Endometrial microvascular endothelial cells (primary cell): ENCODE data around the gene TIGD4. TPM values are rescaled to one million over a fixed set of nuclear protein-coding genes. Genes with fewer than 3 reads are reported as not detected.

Source experiments
- in situ Hi-C: cut with HindIII; loops from 2 replicates; pipeline ENCODE4 v1.10.0; 2017; ENCODE audit warnings: low sequenced_read_pairs, low pct_unique_long_range_greater_than_20kb; ENCODE audit errors: inconsistent ontology term
- total RNA-seq: library from RNA; depleted of rRNA; stranded (reverse); fragments of >200 nt; gene quantifications from one replicate; pipeline ENCODE4 v1.2.3, GENCODE V29; 2015; ENCODE audit errors: inconsistent ontology term

TIGD4 gene
- total RNA-seq, 1 donor from 2014 or later, result not detected

GRCh38 chr4:152734015-152734698 lies 45.4 kb downstream of the TIGD4 start:
- in situ Hi-C loops, result no loop called here

DNA sequence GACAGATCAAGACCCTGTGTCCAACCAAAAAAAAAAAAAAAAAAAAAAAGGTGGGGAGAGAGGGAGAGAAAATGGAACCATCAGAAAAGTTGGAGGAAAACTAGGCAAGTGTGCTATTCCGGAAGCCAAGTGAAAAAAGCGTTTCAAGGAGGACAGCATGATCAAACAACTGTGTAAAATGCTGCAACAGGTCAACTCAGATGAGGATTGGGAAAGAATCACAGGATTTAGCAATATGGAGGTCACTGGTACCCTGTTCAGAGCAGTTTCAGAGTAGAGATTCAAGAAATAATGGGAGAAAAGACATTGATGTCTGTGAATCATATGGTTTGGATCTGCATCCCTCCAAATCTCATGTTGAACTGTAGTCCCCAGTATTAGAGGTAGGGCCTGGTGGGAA lies 47.5 kb downstream of the TIGD4 start:
- in situ Hi-C loops, result no loop called here

DNA sequence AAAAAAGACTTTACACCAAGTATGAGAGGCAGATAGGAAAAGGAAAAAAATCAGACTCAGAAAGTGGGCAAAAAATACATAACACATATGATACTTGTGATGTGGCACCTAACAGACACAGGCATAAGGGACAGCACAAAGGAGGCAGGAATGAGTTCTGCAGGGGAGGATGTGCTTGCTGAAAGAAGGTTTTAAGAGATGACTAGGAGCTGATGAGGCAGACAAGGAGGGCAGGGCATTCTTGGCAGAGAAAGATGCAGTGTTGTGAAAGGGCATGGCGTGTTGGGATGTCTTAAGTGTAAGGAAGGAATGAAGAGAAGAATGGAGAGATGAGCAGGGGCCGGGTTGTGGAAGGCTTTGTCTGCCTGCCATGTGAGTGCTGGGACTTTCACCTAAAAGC lies 50.1 kb downstream of the TIGD4 start:
- in situ Hi-C loops, result no loop called here

DNA sequence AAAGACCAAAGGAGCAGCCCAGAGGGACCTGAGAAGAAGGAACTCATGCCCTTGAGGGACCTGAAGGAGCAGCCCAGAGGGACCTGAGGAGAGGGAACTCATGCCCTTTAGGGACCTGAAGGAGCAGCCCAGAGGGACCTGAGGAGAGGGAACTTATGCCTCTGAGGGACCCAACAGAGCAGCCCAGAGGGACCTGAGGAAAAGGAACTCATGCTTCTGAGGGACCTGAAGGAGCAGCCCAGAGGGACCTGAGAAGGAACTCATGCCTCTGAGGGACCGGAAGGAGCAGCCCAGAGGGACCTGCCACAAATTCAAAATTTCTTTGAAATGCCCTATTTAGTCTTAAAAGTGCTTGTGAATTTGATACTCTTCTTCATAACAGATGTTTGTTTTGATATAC lies 51.2 kb downstream of the TIGD4 start:
- in situ Hi-C loops, result no loop called here

GRCh38 chr4:152727784-152728183 lies 51.7 kb downstream of the TIGD4 start:
- in situ Hi-C loops, result no loop called here

- in situ Hi-C loops, result no loop called here
Measured at GRCh38 chr4:152724494-152724893, 55.0 kb downstream of the TIGD4 start.

DNA sequence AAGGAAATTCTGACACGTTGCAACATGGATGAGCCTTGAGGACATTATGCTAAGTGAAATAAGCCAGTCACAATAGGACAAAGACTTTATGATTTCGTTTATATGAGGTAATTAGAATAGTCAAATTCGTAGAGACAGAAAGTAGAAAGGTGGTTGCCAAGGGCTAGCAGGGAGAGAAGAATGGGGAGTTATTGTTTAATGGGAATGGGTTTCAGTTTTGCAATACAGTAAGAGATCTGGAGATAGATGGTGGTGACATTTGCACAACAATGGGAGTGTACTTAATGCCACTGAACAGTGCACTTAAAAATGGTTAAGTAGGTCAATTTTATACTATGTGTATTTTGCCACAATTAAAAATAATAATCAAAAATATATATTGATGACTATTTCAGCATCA lies 56.3 kb downstream of the TIGD4 start:
- in situ Hi-C loops, result no loop called here

GRCh38 chr4:152719801-152720556 lies 59.6 kb downstream of the TIGD4 start:
- in situ Hi-C loops, result no loop called here

Other genes starting within 250 kb of the TIGD4 start
- gene FBXW7, start 243.6 kb downstream of the TIGD4 start, total RNA-seq, result 45.3 TPM
- 7.0 TPM for gene TMEM154, start 99.7 kb downstream of the TIGD4 start, total RNA-seq
- 19.5 TPM for gene ARFIP1, start 224 bp upstream of the TIGD4 start, total RNA-seq
- gene FHDC1, start 156.6 kb upstream of the TIGD4 start, total RNA-seq, result not detected